ENCODE data around the gene PSTPIP2.
"Not testable (repeated sequence)": the region's sequence is repeated elsewhere in the genome, so short reads cannot be mapped to it uniquely, and the experiment has no call there.

The PSTPIP2 gene

GRCh38 chr18:45974088-45974536 lies 97.9 kb downstream of the PSTPIP2 start:
- peak; percentile 79 for FAIRE-seq

GRCh38 chr18:45967007-45967706 lies 104.9 kb downstream of the PSTPIP2 start, which contains the start of gene EPG5:
Gene EPG5, minus strand, starts transcription at chr18:45967329. Its CDS starts 90 bp downstream, at chr18:45967239.
- TF ChIP-seq POLR2A (IDR thresholded peaks at IDR 0.05; ENCODE audit: low read depth, low read length): peak; percentile 66; the same call in 1 of the 2 replicates
- no peak for TF ChIP-seq POLR2AphosphoS5 (IDR thresholded peaks at IDR 0.05; ENCODE audit: low read depth, low read length)
- DNase-seq (ENCODE audit: insufficient read length) (peak; percentile 87), FAIRE-seq (peak; percentile 99)

More at GRCh38 chr18:45974088-45974536, 97.9 kb downstream of the PSTPIP2 start:
- DNase-seq (ENCODE audit: insufficient read length): no peak
- TF ChIP-seq POLR2AphosphoS5 (IDR thresholded peaks at IDR 0.05; ENCODE audit: low read depth, low read length) (no peak), POLR2A (IDR thresholded peaks at IDR 0.05; ENCODE audit: low read depth, low read length) (no peak), TAF1 (IDR thresholded peaks at IDR 0.05; ENCODE audit: borderline replicate concordance, low read depth, low read length) (no peak)

GRCh38 chr18:45964913-45965312 lies 107.1 kb downstream of the PSTPIP2 start:
- not testable (repeated sequence) for FAIRE-seq; DNase-seq (ENCODE audit: insufficient read length)

GRCh38 chr18:45962866-45963265 lies 109.2 kb downstream of the PSTPIP2 start:
- FAIRE-seq (no peak), DNase-seq (ENCODE audit: insufficient read length) (no peak)
- TF ChIP-seq POLR2A (IDR thresholded peaks at IDR 0.05; ENCODE audit: low read depth, low read length): no peak
- no peak for TF ChIP-seq POLR2AphosphoS5 (IDR thresholded peaks at IDR 0.05; ENCODE audit: low read depth, low read length)
- no peak for TF ChIP-seq TAF1 (IDR thresholded peaks at IDR 0.05; ENCODE audit: borderline replicate concordance, low read depth, low read length)

- no peak for TF ChIP-seq POLR2A (IDR thresholded peaks at IDR 0.05; ENCODE audit: low read depth, low read length)
- no peak for TF ChIP-seq POLR2AphosphoS5 (IDR thresholded peaks at IDR 0.05; ENCODE audit: low read depth, low read length)
- no peak for TF ChIP-seq TAF1 (IDR thresholded peaks at IDR 0.05; ENCODE audit: borderline replicate concordance, low read depth, low read length)
- DNase-seq (ENCODE audit: insufficient read length): no peak
- no peak for FAIRE-seq
These were observed 109.6 kb downstream of the PSTPIP2 start for GRCh38 chr18:45962461-45962860.

- DNase-seq (ENCODE audit: insufficient read length); FAIRE-seq: not testable (repeated sequence)
These were observed 112.6 kb downstream of the PSTPIP2 start for GRCh38 chr18:45959484-45959883.

GRCh38 chr18:45958730-45959129 lies 113.3 kb downstream of the PSTPIP2 start:
- no peak for FAIRE-seq
- no peak for TF ChIP-seq POLR2A (IDR thresholded peaks at IDR 0.05; ENCODE audit: low read depth, low read length)
- TF ChIP-seq TAF1 (IDR thresholded peaks at IDR 0.05; ENCODE audit: borderline replicate concordance, low read depth, low read length): no peak
- TF ChIP-seq POLR2AphosphoS5 (IDR thresholded peaks at IDR 0.05; ENCODE audit: low read depth, low read length): no peak
- no peak for DNase-seq (ENCODE audit: insufficient read length)

- DNase-seq (ENCODE audit: insufficient read length): no peak
- no peak for FAIRE-seq
- no peak for TF ChIP-seq POLR2A (IDR thresholded peaks at IDR 0.05; ENCODE audit: low read depth, low read length)
- TF ChIP-seq POLR2AphosphoS5 (IDR thresholded peaks at IDR 0.05; ENCODE audit: low read depth, low read length): no peak
- no peak for TF ChIP-seq TAF1 (IDR thresholded peaks at IDR 0.05; ENCODE audit: borderline replicate concordance, low read depth, low read length)
These were observed 114.0 kb downstream of the PSTPIP2 start for GRCh38 chr18:45958027-45958426.

GRCh38 chr18:45957100-45957499 lies 115.0 kb downstream of the PSTPIP2 start:
- FAIRE-seq (no peak), DNase-seq (ENCODE audit: insufficient read length) (no peak)
- TF ChIP-seq POLR2A (IDR thresholded peaks at IDR 0.05; ENCODE audit: low read depth, low read length): no peak
- TF ChIP-seq POLR2AphosphoS5 (IDR thresholded peaks at IDR 0.05; ENCODE audit: low read depth, low read length): no peak

- no peak for DNase-seq (ENCODE audit: insufficient read length)
- FAIRE-seq: no peak
These were observed 117.8 kb downstream of the PSTPIP2 start for GRCh38 chr18:45954070-45954934.

GRCh38 chr18:45951016-45951714 lies 120.9 kb downstream of the PSTPIP2 start:
- FAIRE-seq (no peak), DNase-seq (ENCODE audit: insufficient read length) (no peak)
- no peak for TF ChIP-seq TAF1 (IDR thresholded peaks at IDR 0.05; ENCODE audit: borderline replicate concordance, low read depth, low read length)
- TF ChIP-seq POLR2A (IDR thresholded peaks at IDR 0.05; ENCODE audit: low read depth, low read length): no peak
- TF ChIP-seq POLR2AphosphoS5 (IDR thresholded peaks at IDR 0.05; ENCODE audit: low read depth, low read length): no peak

More at GRCh38 chr18:45954070-45954934, 117.8 kb downstream of the PSTPIP2 start:
- TF ChIP-seq TAF1 (IDR thresholded peaks at IDR 0.05; ENCODE audit: borderline replicate concordance, low read depth, low read length) (no peak), POLR2A (IDR thresholded peaks at IDR 0.05; ENCODE audit: low read depth, low read length) (no peak)

GRCh38 chr18:45945669-45946068 lies 126.4 kb downstream of the PSTPIP2 start:
- TF ChIP-seq POLR2AphosphoS5 (IDR thresholded peaks at IDR 0.05; ENCODE audit: low read depth, low read length): no peak
- TF ChIP-seq TAF1 (IDR thresholded peaks at IDR 0.05; ENCODE audit: borderline replicate concordance, low read depth, low read length): no peak
- TF ChIP-seq POLR2A (IDR thresholded peaks at IDR 0.05; ENCODE audit: low read depth, low read length): no peak
- FAIRE-seq: no peak

More at GRCh38 chr18:45945669-45946068, 126.4 kb downstream of the PSTPIP2 start:
- DNase-seq (ENCODE audit: insufficient read length): no peak
